Mesenteric fat pad (tissue), 1 donor: ENCODE measurements around the gene C1GALT1. TPM values are rescaled to one million over a fixed set of nuclear protein-coding genes. Genes with fewer than 3 reads are reported as not detected.
"Not testable (repeated sequence)": the region's sequence is repeated elsewhere in the genome, so short reads cannot be mapped to it uniquely, and the experiment has no call there.

Experiments
- DNase-seq: peaks from one replicate; pipeline ENCODE4 v3.0.0-alpha.2; 2020; ENCODE audit warnings: low spot score
- long read RNA-seq: library from polyadenylated mRNA; unstranded; transcript quantifications from one replicate; pipeline ENCODE4 v2.0.0, GENCODE V29; 2020
- total RNA-seq: library from RNA; stranded (reverse); fragmentation: NEBNext Ultra II Directional; extraction: Animal tissue kit (Norgen Biotek cat#: 25700); gene quantifications from one replicate; pipeline ENCODE4 v1.2.1, GENCODE V29; 2021
- donor health status: DM: yes; HTN: yes; CAD: no.

The C1GALT1 gene
- 23.8 TPM for total RNA-seq
- long read RNA-seq, full-length matches to known transcripts = 43 of 52 reads
- long read RNA-seq, partial matches to known transcripts = 0 of 52 reads
- long read RNA-seq, other reads (novel, unspliced or antisense) = 9 of 52 reads

DNA sequence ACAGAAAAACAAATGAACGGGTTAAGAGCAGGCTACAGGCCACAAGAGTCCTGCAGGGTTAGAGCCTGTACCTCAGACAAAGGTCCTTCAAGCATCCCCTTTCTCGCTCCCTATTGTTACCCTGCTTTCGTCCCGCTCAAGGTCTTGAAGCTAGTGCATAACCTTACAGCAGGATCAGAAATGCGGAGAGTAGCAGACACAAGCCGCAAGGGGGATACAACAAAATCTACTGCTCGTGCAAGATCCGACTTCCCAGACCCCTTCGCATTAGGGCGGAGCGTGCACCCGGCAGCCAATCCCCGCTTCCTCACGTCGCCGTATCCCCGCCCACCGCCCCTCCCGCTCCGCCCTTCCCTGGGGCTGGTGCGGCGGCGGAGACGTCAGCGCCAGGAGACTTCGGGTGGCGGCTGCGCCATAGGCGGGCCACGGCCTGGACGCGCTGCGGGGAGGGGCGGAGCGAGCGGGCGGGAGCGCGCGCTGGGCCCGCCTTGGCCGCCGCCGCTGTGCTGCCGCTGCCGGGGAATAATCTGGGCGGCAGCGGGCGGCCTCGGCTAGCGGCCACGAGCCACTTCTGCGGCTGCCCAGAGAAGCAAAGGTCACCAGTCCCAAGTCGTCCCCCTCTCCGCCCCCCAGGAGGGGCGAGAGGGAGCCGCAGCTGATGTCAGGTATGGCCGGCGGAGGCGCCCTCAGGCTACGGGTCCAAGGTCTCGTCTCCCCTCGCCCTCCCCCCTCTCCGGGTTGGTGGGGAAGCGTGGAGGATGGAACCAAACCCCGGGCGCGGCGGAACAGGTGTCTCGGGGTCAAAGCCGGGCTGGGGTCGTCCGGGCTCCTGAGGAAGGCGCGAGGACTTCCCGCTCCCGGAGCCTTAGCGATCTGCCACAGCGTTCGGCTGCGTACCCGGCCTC lies at the start of gene C1GALT1:
C1GALT1 (plus strand) TSS at position 389 of the 905 bp plus-strand sequence. CDS start 51,776 bp downstream, outside the sequence.
- peak; percentile 98 for DNase-seq

DNA sequence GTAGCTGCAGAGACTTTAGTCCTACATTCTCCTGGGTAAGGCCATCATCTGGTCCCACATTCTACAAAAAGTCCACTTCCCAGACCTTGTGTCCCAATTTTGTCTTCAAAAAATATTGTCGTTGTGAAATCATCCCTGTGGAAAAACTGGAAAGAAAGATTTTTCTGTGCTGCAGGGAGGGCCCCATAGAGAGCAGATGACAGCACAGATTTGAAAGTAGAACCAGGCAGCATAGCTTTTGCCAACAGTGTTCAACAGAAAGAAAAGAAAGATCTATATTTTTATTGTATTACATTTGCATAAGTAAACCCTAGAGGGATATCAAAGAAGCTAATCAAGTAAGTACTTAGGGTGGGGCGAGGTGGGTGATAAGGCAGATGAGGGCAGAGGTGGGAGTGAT lies 48.3 kb upstream of the C1GALT1 start:
- DNase-seq = no peak

DNA sequence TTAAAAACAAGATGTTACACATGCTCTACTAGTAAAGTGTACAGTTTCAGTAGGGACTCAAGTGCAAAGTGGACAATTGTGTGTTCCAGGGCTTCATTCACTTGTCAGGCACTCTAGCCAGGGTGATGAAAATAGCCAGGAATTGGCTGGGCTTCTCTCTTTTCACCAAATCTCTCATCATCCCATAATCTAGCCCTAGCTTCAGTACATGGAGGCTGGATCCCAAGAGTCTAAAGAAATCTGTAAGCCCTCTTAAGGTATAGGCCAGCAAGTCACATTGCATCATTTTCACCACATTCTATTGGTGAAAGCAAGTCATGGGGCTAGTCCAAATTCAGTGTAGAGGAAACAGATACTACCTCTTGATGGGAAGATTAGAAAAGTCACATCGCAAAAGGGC lies 47.3 kb upstream of the C1GALT1 start:
- DNase-seq = no peak

DNA sequence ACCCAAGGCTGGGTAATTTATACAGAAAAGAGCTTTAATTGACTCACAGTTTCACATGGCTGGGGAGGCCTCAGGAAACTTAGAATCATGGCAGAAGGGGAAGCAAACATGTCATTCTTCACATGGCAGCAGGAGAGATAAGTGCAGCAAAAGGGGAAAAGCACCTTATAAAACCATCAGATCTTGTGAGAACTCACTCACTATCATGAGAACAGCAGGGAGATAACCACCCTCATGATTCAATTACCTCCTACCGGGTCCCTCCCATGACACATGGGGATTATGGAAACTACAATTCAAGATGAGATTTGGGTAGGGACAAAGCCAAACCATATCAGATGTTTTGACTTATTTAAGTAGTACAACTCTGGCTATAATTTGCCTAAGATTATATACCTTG lies 46.4 kb upstream of the C1GALT1 start:
- not testable (repeated sequence) for DNase-seq

DNA sequence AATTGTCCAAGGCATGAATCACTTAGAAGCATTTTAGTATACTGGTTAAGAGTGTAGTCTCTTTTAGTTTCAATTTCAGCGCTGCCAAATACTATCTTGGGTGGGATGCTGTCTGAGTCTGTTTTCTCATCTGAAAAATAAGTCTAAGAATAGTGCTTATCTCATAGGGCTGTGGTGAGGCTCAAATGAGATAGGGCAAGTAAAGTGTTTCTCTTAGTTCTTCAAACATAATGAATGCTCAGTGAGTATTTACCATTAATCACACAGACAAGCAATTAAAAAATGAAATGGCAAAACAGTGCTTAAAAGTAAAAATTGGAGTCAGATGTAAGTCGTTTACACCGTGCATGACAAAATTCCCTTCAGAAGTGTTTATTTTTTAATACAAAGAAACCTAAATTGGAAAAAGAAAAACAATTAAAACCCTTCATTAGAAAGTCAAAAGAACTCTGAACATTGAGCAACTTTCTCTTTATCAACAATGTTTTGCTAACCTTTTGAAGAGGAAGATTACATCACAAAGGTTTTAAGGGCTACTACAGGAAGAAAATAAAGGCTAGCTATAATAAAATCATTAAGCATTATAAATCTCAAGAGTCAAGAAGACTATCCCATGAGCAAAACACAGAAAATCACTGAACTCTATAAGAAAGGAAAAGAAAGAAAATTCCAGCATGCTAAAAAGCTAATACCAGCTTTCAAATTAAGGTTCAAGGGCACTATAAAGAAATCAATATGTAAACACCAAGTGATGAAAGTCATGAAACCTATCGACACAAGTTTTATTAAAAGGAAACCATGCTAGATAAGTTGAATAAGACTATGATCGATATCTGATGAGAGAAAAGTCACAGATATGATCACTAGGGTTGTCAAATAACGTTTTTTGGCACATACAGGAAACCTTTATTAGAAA lies 45.6 kb upstream of the C1GALT1 start:
- DNase-seq = no peak

DNA sequence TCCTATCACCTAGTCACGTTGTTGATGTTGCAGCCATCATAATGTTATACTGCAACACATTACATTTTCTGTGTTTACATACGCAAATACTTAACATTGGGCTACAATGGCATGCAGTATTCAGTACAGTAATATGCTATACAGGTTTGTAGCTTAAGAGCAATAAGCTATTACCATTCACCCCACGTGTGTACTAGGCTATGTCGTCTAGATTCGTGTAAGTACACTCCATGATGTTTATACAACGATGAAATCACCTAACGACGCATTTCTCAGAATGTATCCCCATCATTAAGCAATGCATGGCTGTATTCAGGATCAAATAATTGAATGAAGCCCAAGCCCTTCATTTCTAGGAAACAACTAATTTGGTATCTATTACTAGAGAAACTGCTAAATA lies 43.4 kb upstream of the C1GALT1 start:
- DNase-seq = no peak

DNA sequence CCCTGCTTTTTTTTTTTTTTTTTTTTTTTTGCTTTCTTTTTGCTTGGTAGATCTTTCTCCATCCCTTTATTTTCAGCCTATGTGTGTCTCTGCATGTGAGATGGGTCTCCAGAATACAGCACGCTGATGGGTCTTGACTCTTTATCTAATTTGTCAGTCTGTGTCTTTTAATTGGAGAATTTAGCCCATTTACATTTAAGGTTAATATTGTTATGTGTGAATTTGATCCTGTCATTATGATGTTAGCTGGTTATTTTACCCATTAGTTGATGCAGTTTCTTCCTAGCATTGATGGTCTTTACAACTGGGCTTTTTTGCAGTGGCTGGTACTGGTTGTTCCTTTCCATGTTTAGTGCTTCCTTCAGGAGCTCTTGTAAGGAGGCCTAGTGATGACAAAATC lies 38.9 kb upstream of the C1GALT1 start:
- not testable (repeated sequence) for DNase-seq

DNA sequence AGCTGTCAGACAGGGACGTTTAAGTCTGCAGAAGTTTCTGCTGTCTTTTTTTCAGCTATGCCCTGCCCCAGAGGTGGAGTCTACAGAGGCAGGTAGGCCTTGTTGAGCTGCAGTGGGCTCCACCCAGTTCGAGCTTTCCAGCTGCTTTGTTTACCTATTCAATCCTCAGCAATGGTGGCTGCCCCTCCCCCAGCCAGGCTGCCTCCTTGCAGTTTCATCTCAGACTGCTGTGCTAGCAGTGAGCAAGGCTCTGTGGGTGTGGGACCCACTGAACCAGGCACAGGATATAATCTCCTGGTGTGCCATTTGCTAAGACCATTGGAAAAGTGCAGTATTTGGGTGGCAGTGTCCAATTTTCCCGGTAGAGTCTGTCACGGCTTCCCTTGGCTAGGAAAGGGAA lies 37.2 kb upstream of the C1GALT1 start:
- DNase-seq = not testable (repeated sequence)

DNA sequence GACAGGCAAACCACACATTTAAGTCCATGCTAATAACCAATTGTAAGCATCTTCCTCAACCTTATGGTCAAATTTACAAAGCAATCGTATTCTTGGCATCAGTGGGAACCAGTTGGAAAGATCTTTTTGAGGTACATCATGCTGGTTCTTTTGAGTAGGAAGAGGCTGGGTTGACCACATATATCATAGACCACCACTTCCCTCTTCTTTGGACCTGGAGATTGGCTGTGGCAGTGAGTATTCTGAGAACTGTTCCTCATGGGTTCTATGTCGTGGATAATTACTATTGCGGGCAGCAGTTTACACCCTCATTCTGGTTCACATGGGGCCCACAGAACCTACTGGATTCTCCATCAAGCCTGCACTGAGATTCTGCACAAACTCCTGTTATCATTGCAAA lies 35.5 kb upstream of the C1GALT1 start:
- DNase-seq = no peak

DNA sequence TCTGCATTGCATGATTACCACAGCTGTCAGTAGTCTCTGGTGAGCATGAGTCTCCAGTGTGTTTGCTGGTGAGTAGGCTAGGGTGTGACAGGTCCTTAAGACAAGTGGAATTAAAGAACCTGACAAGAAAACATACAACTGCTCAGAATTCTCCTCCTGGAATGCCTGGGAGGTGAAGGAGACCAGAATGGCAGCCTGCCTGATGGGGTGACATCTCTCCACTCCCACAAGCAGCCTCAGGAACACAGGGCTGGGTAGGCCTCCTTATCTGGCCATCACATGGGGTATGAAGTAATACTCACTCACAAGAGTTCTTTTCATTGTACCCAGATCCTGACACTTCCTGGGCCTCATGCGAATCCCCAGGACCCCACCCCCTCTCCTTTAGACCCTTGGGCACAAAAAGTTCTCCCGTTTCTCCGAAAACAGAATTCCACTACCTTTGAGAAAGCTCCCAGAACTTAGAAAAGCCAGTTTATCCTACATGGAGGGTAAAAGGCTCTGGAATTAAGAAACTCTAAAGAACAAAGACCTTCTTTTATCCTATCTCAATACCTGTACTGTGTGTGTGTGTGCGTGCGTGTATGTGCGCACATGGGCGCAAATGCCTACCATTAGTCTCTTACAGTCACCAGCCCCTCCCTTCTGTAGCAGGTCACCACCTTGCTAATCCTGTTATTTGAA lies 33.4 kb upstream of the C1GALT1 start:
- no peak for DNase-seq

DNA sequence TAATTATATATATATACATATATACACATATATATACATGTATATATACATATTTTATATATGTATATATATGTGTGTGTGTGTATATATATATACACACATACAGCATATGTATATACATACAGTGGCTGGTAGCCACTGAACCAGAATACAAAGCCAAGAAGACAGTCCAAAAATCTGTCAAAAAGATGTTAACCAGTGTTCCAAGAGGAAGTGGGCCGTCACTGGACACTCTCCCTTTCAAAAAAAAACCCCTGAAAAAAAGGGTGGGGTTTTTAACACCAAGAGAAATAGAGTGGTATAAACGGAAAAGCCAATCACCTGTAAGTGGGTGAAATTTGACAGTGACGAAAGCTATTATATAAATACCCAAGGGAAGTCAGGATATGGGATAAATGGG lies 31.1 kb upstream of the C1GALT1 start:
- no peak for DNase-seq

DNA sequence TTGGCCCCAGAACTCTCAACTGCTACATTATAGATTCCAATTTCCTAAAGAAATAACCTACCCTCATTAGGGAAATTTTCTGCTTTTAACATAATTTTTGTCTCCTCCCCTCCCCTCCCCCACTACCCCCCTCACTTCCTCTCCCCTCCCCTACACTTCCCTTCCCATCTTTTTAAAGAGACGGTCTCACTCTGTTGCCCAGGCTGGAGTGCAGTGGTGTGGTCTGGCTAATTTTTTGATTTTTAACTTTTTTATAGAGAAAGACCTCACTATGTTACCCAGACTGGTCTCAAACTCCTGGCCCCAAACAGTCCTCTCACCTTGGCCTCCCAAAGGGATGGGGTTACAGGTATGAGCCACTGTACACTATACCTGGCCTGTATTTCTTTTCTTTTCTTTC lies 30.5 kb upstream of the C1GALT1 start:
- no peak for DNase-seq

DNA sequence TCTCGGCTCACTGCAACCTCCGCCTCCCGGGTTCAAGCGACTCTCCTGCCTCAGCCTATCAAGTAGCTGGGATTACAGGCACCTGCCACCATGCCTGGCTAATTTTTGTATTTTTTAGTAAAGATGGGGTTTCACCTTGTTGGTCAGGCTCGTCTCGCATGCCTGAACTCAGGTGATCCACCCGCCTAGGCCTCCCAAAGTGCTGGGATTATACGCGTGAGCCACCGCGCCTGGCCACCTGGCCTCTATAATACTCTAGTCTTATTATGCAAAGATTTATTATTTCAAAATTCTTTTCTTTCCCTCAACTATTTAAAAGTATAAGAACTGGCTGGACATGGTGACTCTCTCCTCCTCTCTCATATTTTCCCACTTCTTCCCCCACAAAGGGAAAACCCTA lies 30.0 kb upstream of the C1GALT1 start:
- DNase-seq = no peak

DNA sequence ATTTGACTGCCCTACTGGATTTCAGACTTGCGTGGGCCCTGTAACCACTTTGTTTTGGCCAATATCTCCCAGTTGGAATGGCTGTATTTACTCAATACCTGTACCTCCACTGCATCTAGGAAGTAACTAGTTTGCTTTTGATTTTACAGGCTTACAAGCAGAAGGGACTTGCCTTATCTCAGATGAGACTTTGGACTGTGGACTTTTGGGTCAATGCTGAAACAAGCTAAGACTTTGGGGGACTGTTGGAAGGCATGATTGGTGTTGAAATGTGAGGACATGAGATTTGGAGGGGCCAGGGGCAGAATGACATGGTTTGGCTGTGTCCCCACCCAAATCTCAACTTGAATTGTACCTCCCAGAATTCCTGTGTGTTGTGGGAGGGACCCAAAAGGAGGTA lies 28.0 kb upstream of the C1GALT1 start:
- DNase-seq = not testable (repeated sequence)

DNA sequence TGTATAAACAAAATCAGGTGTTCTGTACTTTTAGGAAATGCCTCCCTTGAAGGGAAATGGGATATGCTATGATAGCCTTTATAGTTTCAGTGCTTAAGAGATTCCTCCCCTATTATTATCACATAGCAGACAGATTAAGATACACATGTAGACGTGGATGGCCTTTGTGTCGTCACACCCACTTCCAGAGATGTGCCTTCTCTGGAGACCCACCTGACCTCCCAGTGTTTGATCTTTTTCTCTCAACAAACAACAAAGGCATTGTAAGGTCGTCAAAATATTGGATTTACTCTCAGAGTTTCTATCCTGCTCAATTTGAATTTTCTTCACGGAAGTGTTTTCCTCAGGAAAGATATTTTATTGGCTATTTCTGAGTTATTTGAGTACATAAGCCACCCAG lies 25.7 kb upstream of the C1GALT1 start:
- DNase-seq = no peak

DNA sequence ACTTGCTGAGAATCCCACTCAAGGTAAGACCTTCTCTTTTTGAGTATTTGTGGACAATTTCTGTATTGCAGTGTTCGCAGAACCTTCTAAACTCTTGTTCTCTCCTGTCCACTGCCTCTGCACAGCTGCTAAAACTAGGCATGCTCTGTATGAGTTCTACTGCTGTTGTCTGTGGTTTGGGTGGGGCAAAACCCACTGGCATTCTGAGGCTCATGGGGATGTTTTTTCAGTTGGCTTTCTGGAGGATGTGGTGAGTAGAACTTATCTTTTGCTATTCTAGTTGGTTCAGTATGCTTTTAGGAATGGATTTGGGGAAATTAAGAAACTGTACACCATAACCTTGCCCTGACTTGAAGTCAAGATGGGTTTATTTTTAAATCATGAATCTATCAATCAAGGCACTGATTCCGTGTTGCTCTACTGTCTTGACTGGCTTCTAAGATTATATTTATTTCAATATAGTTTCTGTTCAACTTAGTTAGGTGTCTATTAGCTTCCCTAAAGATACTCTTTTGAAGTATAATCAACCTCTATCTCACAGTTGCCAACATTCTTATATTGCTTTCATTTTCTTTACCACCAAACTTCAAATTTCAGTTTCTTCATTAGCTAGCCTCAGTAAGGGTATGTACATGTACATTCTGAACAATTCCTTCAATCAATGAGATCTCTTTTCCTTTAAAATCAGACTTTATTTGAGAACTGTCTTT lies 25.0 kb upstream of the C1GALT1 start:
- DNase-seq = no peak

DNA sequence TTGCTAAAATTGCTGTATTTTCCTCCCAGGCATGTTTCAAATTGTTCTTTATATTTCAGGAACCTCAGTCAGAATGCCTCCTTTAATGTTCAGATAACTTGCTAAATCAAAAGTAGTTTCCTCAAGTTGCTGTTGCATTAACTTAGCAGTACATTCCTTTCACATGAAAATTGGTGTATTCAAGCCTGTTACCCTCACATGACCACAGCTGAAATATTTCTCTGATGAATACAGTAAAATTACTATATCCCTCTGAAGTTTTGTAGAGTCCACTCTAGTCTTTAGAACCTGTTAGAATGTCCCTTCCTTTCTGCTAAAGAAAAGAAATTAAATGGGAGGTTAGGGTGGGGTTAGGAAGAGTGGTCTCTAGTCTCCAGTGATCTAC lies 24.5 kb upstream of the C1GALT1 start:
- DNase-seq = no peak

DNA sequence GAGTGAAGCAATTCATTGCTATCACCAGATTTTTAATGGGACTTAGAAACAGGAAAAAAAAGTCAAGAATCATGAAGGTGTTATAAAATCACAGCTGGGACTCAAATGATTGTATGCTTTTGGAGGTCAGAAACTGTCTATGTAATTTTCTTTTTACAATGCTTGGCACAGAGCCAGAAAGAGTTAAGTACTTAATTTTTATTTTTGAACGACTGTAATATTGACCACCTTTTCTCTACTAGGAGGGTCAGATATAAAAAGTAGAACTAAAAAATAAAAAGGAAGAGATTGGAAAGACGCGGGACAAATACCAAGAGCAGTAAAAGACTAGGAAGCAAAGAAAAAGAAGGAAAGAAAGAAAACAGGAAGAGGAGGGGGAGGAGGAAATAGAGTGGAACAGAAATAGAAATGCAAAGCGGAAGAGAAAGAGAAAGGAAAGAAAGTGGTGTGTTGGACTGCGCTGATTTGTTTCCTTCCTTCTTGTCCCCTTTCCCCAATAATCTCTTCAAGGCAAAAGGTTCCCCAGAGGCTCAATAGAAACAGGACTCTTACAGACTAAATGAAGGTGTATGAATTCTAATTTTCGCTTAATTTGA lies 23.2 kb upstream of the C1GALT1 start:
- no peak for DNase-seq

DNA sequence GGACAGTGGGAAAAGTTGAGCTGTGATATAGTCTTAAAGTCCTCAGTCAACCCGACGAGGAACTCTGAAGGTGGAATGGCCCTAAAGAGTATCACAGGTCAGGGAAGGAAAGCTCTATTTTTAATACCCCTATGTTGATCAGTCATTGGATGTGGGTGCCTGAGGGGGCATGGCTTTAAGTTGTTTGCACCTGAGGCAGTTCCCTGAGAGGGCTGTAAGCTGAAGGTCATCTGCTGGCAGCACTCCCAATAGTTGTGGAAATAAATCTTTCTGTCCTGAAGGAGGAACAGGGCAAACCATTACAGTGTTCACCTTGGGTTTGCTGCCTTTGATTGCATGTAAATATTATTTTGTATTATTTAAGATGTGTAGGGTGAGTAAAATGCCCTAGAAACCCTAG lies 17.8 kb upstream of the C1GALT1 start:
- DNase-seq = no peak

DNA sequence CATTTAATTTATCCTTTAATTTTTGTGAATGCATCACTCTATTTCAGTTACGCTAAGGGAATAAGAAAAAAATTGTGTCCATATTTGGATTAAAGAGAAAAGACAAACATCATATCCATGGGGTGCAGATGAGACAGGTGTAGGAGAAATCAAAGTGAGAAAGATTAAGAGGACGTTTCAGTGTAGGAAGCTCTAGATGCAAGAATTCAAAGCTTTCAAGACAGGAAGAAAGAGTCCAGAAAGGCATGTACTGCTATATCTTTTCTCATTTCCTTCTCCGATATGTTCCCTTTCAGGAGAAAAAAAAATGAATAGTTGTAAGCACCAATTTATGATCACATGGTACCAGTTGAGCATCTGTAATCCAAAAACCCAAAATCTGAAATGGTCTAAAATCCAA lies 17.0 kb upstream of the C1GALT1 start:
- DNase-seq = no peak
